Bronchus fibroblast of lung (primary cell): ENCODE measurements around the gene SLFN12. TPM values are rescaled to one million over a fixed set of nuclear protein-coding genes. Genes with fewer than 3 reads are reported as not detected.

Experiments used
- total RNA-seq: library from RNA; depleted of rRNA; stranded (reverse); fragments of >200 nt; gene quantifications from 2 replicates; pipeline ENCODE4 v1.2.3, GENCODE V29; 2015

Gene SLFN12
- total RNA-seq = 9.4 and 11.6 TPM in 2 replicates

GRCh38 chr17:35432176-35433074 is at the start of gene SLFN12:
TSS of gene SLFN12 (minus strand) at chr17:35432500. CDS start at chr17:35423028, 9,472 bp downstream.

GRCh38 chr17:35448214-35448898 is 16.1 kb upstream of the SLFN12 start, which contains the start of gene SLFN13:
TSS of gene SLFN13 (minus strand) at chr17:35448766. CDS start at chr17:35445680, 3,086 bp downstream.

GRCh38 chr17:35373534-35373983 is 58.7 kb downstream of the SLFN12 start, which contains the start of gene SLFN11:
TSS of gene SLFN11 (minus strand) at chr17:35373621. CDS start at chr17:35363807, 9,814 bp downstream.

Other genes with a start within 250 kb of the SLFN12 start
- gene SLC35G3, start 238.1 kb downstream of the SLFN12 start, total RNA-seq = not detected in 2 replicates
- gene SLFN5, start 189.4 kb downstream of the SLFN12 start, total RNA-seq = 27.4 and 30.9 TPM in 2 replicates
- 52.5 and 57.3 TPM in 2 replicates for gene SLFN11, start 58.9 kb downstream of the SLFN12 start, total RNA-seq
- 3.9 and 4.2 TPM in 2 replicates for gene SLFN13, start 16.3 kb upstream of the SLFN12 start, total RNA-seq
- gene SLFN12L, start 105.2 kb upstream of the SLFN12 start, total RNA-seq = under 0.01 and 0.15 TPM in 2 replicates
- not detected in 2 replicates for gene SLFN14, start 128.3 kb upstream of the SLFN12 start, total RNA-seq
- gene PEX12, start 146.1 kb upstream of the SLFN12 start, total RNA-seq = 5.4 and 5.5 TPM in 2 replicates
- 58.3 and 60.2 TPM in 2 replicates for gene AP2B1, start 154.8 kb upstream of the SLFN12 start, total RNA-seq